ENCODE data around the gene SERTAD2.

The SERTAD2 gene

DNA sequence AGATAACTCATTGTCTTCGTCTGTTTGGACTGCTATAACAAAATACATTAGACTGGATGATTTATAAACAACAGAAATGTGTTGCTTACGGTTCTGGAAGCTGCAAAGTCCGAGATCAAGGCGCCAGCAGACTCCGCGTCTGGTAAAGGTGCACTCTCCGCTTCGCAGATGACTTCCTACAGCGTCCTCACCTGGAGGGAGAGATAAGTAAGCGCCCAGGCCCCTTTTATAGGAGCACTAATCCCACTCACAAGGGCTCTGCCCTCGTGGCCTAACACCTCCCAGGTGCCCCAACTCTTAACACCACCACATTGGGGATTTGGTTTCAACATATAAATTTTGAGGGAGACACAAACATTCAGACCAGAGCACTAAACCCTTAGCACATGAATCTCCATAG lies 51.3 kb downstream of the SERTAD2 start:
- H3K4me3 ChIP-seq (ENCODE audit: low read length): no peak overlapping the region
- TF ChIP-seq, protein P1, sequence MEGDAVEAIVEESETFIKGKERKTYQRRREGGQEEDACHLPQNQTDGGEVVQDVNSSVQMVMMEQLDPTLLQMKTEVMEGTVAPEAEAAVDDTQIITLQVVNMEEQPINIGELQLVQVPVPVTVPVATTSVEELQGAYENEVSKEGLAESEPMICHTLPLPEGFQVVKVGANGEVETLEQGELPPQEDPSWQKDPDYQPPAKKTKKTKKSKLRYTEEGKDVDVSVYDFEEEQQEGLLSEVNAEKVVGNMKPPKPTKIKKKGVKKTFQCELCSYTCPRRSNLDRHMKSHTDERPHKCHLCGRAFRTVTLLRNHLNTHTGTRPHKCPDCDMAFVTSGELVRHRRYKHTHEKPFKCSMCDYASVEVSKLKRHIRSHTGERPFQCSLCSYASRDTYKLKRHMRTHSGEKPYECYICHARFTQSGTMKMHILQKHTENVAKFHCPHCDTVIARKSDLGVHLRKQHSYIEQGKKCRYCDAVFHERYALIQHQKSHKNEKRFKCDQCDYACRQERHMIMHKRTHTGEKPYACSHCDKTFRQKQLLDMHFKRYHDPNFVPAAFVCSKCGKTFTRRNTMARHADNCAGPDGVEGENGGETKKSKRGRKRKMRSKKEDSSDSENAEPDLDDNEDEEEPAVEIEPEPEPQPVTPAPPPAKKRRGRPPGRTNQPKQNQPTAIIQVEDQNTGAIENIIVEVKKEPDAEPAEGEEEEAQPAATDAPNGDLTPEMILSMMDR (conservative IDR thresholded peaks at IDR 0.05; ENCODE audit: low read depth, low read length): no peak
- no peak for DNase-seq (ENCODE audit: low read depth)

DNA sequence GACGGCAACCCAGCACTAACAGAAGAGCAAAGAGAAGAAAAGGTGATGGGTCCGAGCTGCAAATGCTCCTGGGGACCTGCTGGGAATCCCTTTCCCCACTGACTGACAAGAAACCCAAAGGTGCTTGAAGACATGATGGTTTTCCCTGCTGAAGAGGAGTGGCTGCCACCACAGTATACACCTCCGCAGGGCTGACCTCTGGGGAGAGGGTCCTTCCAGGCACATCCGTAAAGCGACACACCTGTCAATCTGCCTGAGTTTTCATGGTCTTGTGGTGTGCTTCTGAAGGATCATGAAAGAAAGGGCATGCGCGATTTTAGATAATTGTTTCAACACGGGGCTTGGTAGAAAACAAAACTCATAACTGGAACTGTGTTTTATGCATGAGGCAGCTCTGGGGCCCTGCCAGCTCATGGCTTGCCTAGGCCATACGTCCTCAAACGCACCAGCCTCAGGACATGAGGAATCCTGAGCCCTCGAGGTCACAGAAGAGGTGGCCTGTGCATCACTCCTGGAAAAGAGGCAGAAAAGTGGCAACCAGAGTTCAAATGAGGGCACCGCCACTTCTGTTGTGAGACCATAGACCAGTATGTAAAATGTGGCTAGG lies 51.8 kb downstream of the SERTAD2 start:
- no peak for DNase-seq (ENCODE audit: low read depth)

DNA sequence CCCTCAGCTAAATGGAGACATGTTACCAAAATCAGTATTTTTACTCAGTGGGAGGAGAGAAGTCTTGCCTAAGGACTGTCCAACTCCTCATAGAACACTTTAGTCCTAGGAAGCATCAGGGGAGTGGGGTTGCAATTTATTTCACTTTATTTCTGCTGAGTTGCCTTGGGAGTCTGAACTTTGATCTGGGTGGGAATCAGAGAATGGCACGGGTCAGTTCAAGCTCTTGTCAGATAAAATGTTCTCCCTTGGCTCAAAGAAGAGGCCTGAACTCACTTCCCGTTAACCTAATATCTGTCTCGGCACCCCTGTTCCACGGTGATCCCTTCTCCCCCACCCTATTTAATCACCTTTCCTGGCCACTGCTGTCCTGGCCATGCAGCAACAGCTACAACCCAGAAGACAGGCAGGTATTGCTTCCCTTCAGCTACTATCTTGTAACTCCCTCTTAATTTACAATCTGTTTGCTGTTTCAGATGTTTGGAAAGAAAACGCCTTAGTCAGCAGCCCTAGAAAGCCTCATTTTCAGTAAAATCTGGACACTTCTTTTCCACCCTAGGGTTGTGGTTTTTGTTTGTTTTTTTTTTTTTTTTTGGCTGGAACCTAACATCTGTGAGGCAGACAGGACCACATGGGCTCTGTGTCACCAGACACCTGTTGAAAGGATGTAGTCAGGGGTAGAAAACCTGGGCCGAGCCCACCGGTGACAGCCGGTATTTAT lies 52.5 kb downstream of the SERTAD2 start:
- TF ChIP-seq, protein P1 (conservative IDR thresholded peaks at IDR 0.05; ENCODE audit: low read depth, low read length): no peak
- H3K4me3 ChIP-seq (ENCODE audit: low read length): no peak overlapping the region
- DNase-seq (ENCODE audit: low read depth): no peak

More for the DNA sequence above, 51.8 kb downstream of the SERTAD2 start:
- H3K4me3 ChIP-seq (ENCODE audit: low read length): no peak overlapping the region
- TF ChIP-seq, protein P1 (conservative IDR thresholded peaks at IDR 0.05; ENCODE audit: low read depth, low read length): no peak

DNA sequence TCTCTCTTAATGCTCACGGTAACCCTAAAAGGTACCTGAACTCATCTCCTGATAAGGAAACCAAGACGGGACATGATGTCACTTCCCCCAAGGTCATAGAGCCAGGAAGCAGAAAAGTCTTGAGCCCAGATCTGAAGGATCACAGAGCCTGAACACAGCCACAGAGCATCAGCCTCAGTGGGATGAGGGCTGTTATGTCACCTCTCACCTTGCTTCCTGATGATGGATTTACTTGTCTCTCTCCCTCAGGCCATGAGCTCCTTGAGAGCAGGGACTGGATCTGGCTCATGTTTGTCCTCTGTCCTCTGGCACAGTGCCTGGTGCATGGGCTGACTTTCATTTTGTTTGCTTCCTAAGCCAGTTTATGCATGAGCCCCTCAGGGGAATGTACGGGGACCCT lies 54.2 kb downstream of the SERTAD2 start:
- TF ChIP-seq, protein P1 (conservative IDR thresholded peaks at IDR 0.05; ENCODE audit: low read depth, low read length): no peak
- no peak overlapping the region for H3K4me3 ChIP-seq (ENCODE audit: low read length)
- no peak for DNase-seq (ENCODE audit: low read depth)

DNA sequence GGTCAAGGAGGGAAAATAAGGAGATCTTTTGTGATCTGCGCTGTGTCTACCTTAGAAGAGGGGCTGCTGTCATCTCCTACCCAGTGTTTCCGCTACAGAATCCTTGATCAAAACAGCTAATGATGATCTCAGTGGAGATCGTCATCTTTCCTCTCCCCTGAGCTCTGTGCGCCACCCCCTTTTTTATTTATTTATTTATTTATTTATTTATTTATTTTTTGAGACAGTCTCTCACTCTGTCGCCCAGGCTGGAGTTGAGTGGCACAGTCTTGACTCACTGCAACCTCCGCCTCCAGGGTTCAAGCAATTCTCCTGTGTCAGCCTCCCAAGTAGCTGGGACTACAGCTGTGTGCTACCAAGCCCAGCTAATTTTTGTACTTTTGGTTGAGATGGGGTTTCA lies 55.5 kb downstream of the SERTAD2 start:
- H3K4me3 ChIP-seq (ENCODE audit: low read length): no peak overlapping the region

DNA sequence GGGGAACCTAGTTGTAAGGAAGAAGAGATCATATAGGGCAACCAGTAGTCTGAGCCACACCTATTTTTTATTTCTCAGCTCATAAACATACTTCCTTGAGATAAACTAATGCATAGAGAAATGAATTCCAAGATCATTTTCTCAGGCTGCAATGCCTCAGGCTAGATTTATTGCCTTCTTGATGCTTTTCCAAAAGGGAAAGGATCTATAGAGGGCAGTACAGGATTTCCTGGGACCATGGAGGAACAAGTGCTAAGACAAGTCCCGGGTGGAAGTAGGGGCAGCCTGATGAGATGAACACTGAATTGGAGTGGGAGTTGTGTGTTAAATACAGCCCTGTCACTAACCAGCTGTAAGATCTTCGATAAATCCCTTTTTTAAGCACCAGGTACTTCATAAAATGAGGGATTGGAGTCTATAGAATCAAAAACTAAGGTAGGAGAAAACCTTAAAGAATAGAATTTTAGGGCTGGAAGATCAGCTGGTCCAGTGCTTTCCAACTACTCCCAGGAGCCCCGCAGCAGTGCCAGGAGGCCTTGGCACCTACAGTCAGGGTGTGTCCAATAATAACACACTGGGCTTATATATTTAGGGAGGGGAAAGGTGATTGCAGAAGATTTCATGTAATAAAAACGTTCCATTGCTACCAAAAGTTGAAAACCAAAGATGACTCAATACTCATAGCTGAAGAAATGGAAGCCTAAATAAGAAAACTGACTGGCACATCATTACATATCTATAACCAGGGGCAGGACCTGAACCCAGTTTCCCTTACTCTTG lies 58.1 kb downstream of the SERTAD2 start:
- DNase-seq (ENCODE audit: low read depth): no peak
- H3K4me3 ChIP-seq (ENCODE audit: low read length): no peak overlapping the region
- TF ChIP-seq, protein P1 (conservative IDR thresholded peaks at IDR 0.05; ENCODE audit: low read depth, low read length): peak; percentile 41

More for the DNA sequence above, 55.5 kb downstream of the SERTAD2 start:
- no peak for DNase-seq (ENCODE audit: low read depth)
- TF ChIP-seq, protein P1 (conservative IDR thresholded peaks at IDR 0.05; ENCODE audit: low read depth, low read length): no peak
